ENCODE measurements around the gene EIF2B5.
A peak's percentile ranks its signal among the peaks of the same experiment; 100 is the strongest.
"Not testable (repeated sequence)": the region's sequence is repeated elsewhere in the genome, so short reads cannot be mapped to it uniquely, and the experiment has no call there.

EIF2B5 gene

GRCh38 chr3:184148076-184148475 is 12.9 kb downstream of the EIF2B5 start:
- no peak for DNase-seq

DNA sequence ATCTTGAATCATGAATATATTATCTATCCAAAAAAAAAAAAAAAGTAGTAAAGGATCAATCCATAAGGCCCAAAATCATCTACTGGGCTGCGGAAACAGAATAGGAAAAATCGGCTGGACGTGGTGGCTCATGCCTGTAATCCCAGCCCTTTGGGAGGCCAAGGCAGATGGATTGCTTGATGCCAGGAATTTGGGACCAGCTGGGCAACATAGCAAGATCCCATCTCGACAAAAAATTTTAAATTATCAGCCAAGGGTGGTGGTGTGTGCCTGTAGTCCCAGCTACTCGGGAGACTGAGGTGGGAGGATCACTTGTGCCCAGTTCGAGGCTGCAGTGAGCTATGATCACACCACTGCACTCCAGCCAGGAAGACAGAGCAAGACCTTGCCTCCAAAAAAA is 14.0 kb downstream of the EIF2B5 start:
- no peak for DNase-seq

DNA sequence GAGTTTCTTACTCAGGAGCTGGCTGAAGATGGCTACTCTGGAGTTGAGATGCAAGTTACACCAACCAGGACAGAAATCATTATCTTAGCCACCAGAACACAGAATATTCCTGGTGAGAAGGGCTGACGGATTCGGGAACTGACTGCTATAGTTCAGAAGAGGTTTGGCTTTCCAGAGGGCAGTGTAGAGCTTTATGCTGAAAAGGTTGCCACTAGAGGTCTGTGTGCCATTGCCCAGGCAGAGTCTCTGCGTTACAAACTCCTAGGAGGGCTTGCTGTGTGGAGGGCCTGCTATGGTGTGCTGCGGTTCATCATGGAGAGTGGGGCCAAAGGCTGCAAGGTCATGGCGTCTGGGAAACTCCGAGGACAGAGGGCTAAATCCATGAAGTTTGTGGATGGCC is 14.6 kb downstream of the EIF2B5 start:
- not testable (repeated sequence) for DNase-seq

- peak; percentile 62 to 84 for DNase-seq
These were observed 19.9 kb downstream of the EIF2B5 start, which contains the start of gene DVL3 for GRCh38 chr3:184154885-184155643. Gene DVL3, plus strand, starts transcription at chr3:184155377. Its CDS starts 259 bp downstream, at chr3:184155636.

GRCh38 chr3:184155644-184156521 is 20.7 kb downstream of the EIF2B5 start:
- peak; percentile 47 to 69 for DNase-seq

DNA sequence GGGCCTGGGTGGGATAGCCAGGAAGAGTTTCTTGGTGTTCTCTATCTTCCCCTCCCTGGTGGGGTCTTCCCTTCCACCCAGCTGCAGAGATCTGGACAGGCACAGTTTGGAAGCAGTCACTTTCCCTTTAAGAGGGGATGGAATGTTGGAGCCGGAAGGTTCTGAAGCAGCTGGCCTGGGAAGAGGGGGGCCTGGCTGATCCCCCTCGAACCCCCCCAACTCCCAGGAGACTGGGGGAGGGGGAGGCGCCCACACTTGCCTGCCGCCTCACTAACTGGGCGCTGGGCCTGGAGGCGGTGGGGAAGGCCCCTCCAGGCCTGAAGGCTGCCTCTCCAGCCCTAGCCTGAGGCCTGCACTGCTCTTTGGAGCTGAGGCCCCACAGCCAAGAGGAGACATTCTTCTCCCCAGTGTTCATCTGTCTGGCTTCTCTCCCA is 21.4 kb downstream of the EIF2B5 start:
- peak; percentile 26 to 61 for DNase-seq

DNA sequence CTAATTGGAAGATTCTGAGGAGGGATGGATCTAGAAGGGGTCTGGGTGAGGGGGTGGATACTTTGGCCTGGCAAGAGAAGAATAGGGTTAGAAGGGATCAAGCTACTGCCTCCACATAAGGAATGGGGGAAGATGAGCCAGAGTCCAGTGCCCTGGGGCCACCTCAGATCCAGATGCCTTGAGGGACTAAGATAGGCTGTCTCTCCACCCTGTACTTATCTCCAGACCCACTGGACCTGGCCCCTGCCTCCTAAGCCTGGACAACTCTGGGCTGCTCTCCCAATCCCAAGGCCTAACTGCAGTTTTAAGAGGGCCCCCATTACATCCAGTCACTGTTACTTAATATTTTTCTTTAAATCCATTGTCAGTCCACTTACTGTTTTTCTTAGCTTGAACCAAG is 22.0 kb downstream of the EIF2B5 start:
- DNase-seq: no peak

DNA sequence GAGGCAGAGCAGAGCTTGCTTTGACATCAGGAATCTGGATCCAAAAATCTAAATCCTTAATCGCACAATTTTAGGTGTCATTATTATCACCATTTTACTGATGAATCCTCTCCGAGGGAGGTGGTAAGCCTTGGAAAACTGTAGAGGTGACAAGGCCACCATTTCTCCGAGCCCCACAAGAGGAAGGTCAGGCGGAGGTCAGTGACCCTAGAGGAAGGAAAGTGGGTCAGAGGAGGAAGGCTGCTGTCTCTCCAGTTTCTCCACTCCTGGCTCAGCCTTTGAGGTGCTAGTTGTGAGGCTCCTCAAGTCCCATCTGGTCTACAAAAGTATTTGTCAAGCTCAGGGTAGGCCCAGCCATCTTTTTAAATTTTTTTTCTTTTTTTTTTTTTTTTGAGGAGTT is 23.2 kb downstream of the EIF2B5 start:
- no peak for DNase-seq

- peak in 1 of 2 experiments; percentile 27 for DNase-seq
These were observed 25.3 kb downstream of the EIF2B5 start for GRCh38 chr3:184160456-184160855.

- not testable (repeated sequence) for DNase-seq
These were observed 27.5 kb downstream of the EIF2B5 start for GRCh38 chr3:184162571-184163070.

DNA sequence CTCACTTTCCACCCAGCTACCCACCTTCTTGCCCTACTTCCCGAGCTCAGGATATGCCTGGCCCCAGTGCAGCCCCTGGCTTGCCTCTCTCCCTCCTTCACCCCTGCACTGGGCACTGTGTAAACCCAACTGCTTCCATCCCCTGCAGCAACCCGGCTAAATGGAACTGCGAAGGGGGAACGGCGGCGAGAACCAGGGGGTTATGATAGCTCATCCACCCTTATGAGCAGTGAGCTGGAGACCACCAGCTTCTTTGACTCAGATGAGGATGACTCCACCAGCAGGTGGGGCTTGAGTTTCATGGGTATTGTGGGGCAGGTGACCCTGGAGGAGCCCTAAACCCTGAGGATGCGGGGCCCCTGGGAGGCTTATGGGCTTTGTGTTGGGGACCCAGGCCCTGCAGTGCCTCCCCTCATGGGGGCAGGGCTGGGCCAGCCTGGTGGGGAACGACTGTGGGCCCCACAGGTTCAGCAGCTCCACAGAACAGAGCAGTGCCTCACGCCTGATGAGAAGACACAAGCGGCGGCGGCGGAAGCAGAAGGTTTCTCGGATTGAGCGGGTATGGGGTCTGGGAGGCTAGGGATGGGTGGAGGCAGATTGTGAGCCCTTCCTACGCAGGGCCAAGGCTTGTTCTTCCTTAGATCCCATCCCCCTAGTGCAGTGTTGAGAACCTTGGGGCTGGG is 29.6 kb downstream of the EIF2B5 start:
- no peak for DNase-seq

DNA sequence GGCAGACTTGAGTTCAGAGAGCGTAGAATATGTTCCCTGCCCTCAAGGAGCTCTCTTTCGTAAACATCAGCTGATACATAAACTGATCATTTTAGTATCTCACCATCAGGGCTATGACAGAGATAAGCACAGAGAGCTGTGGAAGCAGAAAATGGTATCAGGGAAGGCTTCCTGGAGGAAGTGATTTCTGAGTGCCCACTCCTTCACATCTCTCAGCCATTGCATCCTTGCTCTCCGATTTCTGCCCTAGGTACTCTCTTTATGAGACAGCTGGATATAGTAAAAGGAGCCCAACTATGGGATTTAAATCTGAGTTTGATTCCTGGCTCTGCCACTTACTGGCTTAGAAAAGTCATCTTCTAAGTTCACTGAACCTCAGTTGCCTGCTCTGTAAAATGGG is 30.4 kb downstream of the EIF2B5 start:
- DNase-seq: no peak

- no peak for DNase-seq
These were observed 31.5 kb downstream of the EIF2B5 start for GRCh38 chr3:184166671-184167070.

- no peak for DNase-seq
These were observed 32.6 kb downstream of the EIF2B5 start for GRCh38 chr3:184167786-184168185.

DNA sequence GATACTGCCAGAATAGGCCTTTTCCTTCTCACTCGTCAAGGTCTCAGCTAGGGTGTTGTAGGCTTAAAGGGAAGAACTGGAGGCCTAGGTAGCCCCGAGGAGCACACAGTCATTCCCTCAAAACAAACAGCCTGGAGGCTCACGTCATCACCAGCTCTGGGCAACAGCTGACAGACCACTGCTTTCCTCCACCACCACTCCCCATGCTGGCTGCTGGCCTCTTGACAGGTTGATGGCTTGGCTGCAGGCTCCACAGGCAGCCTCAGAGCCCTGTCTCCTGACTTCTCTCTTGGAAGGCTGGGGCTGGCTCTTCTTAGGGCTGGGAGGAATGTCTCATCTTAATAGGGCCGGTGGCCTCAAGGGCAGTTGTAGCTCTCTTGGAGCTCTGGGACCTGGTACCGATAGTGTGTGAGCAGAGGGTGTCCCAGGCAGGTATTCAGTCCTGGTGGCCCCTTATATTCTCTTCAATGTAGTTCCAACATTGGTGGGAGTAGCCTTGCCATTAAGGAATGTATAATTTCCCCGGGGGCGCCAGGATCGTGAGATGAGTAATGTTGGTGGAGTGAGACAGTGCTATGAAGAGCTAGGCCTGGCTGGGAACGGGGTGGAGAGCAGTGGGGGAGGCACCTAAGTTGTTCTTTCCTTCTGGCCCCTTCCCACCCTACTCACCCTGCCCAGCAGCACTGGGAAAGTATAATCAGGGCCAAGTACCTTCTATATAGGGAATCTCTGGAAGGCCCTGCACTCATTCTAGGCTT is 33.4 kb downstream of the EIF2B5 start:
- DNase-seq: no peak

DNA sequence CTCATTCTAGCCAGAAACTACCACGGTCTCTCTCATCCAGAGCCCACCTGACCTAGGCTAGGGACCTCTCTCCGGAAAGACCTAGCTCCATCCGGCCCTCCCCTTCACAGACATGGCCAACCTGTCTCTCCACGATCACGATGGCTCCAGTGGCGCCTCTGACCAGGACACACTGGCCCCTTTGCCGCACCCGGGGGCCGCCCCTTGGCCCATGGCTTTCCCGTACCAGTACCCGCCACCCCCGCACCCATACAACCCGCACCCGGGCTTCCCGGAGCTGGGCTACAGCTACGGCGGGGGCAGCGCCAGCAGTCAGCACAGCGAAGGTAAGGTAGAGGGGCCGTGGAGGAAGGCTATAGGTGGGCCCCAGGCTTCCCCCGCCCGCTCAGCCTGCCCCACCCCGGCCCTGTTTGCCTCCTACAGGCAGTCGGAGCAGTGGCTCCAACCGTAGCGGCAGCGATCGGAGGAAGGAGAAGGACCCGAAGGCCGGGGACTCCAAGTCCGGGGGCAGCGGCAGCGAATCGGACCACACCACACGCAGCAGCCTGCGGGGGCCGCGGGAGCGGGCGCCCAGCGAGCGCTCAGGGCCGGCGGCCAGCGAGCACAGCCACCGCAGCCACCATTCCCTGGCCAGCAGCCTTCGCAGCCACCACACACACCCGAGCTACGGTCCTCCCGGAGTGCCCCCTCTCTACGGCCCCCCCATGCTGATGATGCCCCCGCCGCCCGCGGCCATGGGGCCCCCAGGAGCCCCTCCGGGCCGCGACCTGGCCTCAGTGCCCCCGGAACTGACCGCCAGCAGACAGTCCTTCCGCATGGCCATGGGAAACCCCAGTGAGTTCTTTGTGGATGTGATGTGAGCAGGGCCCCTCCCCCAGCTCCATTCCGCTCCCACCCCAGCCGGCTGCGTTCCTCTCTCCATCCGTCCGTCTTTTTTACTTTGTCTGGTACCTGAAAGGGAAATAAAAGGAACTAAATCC is 35.0 kb downstream of the EIF2B5 start:
- no peak for DNase-seq

GRCh38 chr3:184171562-184171961 is 36.4 kb downstream of the EIF2B5 start:
- DNase-seq: no peak

GRCh38 chr3:184172681-184173373 is 37.7 kb downstream of the EIF2B5 start:
- DNase-seq: no peak

- no peak for DNase-seq
These were observed 38.2 kb downstream of the EIF2B5 start for GRCh38 chr3:184173374-184173722.

GRCh38 chr3:184174284-184174645 is 39.1 kb downstream of the EIF2B5 start:
- DNase-seq: no peak

Data from NCI-H2081 (cell line).